SK-N-SH (cell line): ENCODE data around the gene NAGA. TPM values are rescaled to one million over a fixed set of nuclear protein-coding genes. Genes with fewer than 3 reads are reported as not detected.
"Not testable (repeated sequence)": the region's sequence is repeated elsewhere in the genome, so short reads cannot be mapped to it uniquely, and the experiment has no call there.

Source experiments
- CTCF ChIA-PET: fragments of 300-600, 350-600 bp; formaldehyde crosslinking; extraction: SDS; loops from one replicate; lab custom pipeline; 2021; lab: Yijun Ruan, JAX
- POLR2A ChIA-PET: fragments of 350-600 bp; sonication (Branson Sonifier 250); formaldehyde crosslinking; extraction: SDS; loops from one replicate; lab custom pipeline; 2020; ENCODE audit warnings: antibody characterized with exemption, inconsistent platforms; lab: Yijun Ruan, JAX
- DNase-seq: peaks from one replicate; pipeline ENCODE4 v3.0.0; 2012
- H2AFZ ChIP-seq: fragments of 200-600 bp; sonication (generic); 2 replicates; pipeline ENCODE4 v1.8.1; 2016; ENCODE audit warnings: antibody characterized with exemption, mild to moderate bottlenecking, low read depth
- H3F3A ChIP-seq: fragments of 200-600 bp; sonication (generic); replicated peaks from 2 replicates; pipeline ENCODE3; 2016; ENCODE audit warnings: antibody characterized with exemption, mild to moderate bottlenecking; ENCODE audit not compliant: insufficient read depth
- H3K27ac ChIP-seq, 2 experiments: fragments of 200-500 bp in 1 of 2; fragments of 200-600 bp in 1 of 2; sonication (Bioruptor generic) in 1 of 2; sonication (generic), shearing (Covaris generic) in 1 of 2; 2 replicates each; pipeline versions ENCODE4 v1.5.1 to v1.6.1; 2014 to 2016; ENCODE audit warnings: low read depth in 2 of 2, inconsistent platforms in 1 of 2, low read length in 1 of 2, mild to moderate bottlenecking in 1 of 2, mixed read lengths in 1 of 2
- H3K27me3 ChIP-seq: fragments of 200-600 bp; sonication (generic), shearing (Covaris generic); 2 replicates; pipeline ENCODE4 v1.6.1; 2016; ENCODE audit warnings: mixed run types; ENCODE audit not compliant: insufficient read depth
- H3K36me3 ChIP-seq, 2 experiments: fragments of 200-500 bp in 1 of 2; fragments of 200-600 bp in 1 of 2; sonication (Bioruptor generic) in 1 of 2; sonication (generic) in 1 of 2; replicated peaks in 1 of 2; 2 replicates each; pipeline versions ENCODE3 to v1.5.1; 2014 to 2016; ENCODE audit warnings: low read length in 1 of 2, mild to moderate bottlenecking in 1 of 2; ENCODE audit not compliant: insufficient read depth in 2 of 2, control insufficient read depth in 1 of 2
- H3K4me1 ChIP-seq, 2 experiments: fragments of 200-500 bp in 1 of 2; fragments of 200-600 bp in 1 of 2; sonication (Bioruptor generic) in 1 of 2; sonication (generic), shearing (Covaris generic) in 1 of 2; 2 replicates each; pipeline versions ENCODE4 v1.5.1 to v1.6.1; 2014 to 2016; ENCODE audit warnings: low read depth in 1 of 2, low read length in 1 of 2, mixed run types in 1 of 2; ENCODE audit not compliant: insufficient read depth in 2 of 2, control insufficient read depth in 1 of 2
- H3K4me2 ChIP-seq: fragments of 200-600 bp; sonication (generic), shearing (Covaris generic); 2 replicates; pipeline ENCODE4 v1.6.1; 2017; ENCODE audit warnings: mixed run types
- H3K4me3 ChIP-seq, 2 experiments: fragments of 200-500 bp in 1 of 2; fragments of 200-600 bp in 1 of 2; sonication (Bioruptor generic) in 1 of 2; sonication (generic), shearing (Covaris generic) in 1 of 2; 2 replicates each; pipeline versions ENCODE4 v1.5.1 to v1.8.1; 2014 to 2016; ENCODE audit warnings: low read depth in 2 of 2, inconsistent platforms in 1 of 2, low read length in 1 of 2, mild to moderate bottlenecking in 1 of 2, mixed read lengths in 1 of 2, moderate library complexity in 1 of 2
- H3K79me2 ChIP-seq: fragments of 200-600 bp; sonication (generic); 2 replicates; pipeline ENCODE4 v1.8.1; 2017; ENCODE audit warnings: mild to moderate bottlenecking; ENCODE audit not compliant: insufficient read depth
- H3K9ac ChIP-seq: fragments of 200-600 bp; sonication (generic); 2 replicates; pipeline ENCODE4 v1.6.1; 2017; ENCODE audit warnings: mixed run types
- H3K9me2 ChIP-seq: fragments of 200-600 bp; sonication (generic); 2 replicates; pipeline ENCODE4 v1.6.1; 2017; ENCODE audit warnings: mixed run types
- H3K9me3 ChIP-seq: fragments of 200-600 bp; sonication (generic); 2 replicates; pipeline ENCODE4 v1.6.1; 2017; ENCODE audit warnings: mixed run types, mild to moderate bottlenecking, moderate library complexity
- H4K20me1 ChIP-seq: fragments of 200-600 bp; sonication (generic); 2 replicates; pipeline ENCODE4 v1.6.1; 2017; ENCODE audit warnings: mild to moderate bottlenecking, mixed run types; ENCODE audit not compliant: insufficient read depth
- GABPA ChIP-seq: IDR thresholded peaks from 2 replicates; pipeline ENCODE4 v1.4.0; 2012; ENCODE audit warnings: low read depth, mild to moderate bottlenecking
- IRF3 ChIP-seq: fragments of 150-350 bp; IDR thresholded peaks from 2 replicates; pipeline ENCODE4 v1.6.1; 2016; ENCODE audit warnings: mild to moderate bottlenecking, low read depth, low read length
- NFIC ChIP-seq: IDR thresholded peaks from 2 replicates; pipeline ENCODE4 v1.4.0; 2012; ENCODE audit warnings: borderline replicate concordance
- NRF1 ChIP-seq: IDR thresholded peaks from 2 replicates; pipeline ENCODE4 v1.6.1; 2012; ENCODE audit warnings: low read depth, mild to moderate bottlenecking, low read length
- SIN3A ChIP-seq: IDR thresholded peaks from 2 replicates; pipeline ENCODE4 v1.6.1; 2012; ENCODE audit warnings: low read depth, mild to moderate bottlenecking, low read length, moderate library complexity, borderline replicate concordance
- TCF12 ChIP-seq: IDR thresholded peaks from 2 replicates; pipeline ENCODE4 v1.4.0; 2012
- TEAD4 ChIP-seq: IDR thresholded peaks from 2 replicates; pipeline ENCODE4 v1.4.0; 2012; ENCODE audit warnings: mild to moderate bottlenecking, borderline replicate concordance; ENCODE audit not compliant: insufficient read depth
- USF2 ChIP-seq: fragments of 150-350 bp; IDR thresholded peaks from 2 replicates; pipeline ENCODE4 v1.6.1; 2017; ENCODE audit warnings: antibody characterized with exemption, low read length, low read depth, borderline replicate concordance
- WGBS: methylation state at CpG from one replicate; pipeline ENCODE4 v1.1.6; 2017; ENCODE audit warnings: low lambda C conversion rate; 5-methylcytosine and 5-hydroxymethylcytosine counted together
- polyA plus RNA-seq, 3 experiments: library from polyadenylated mRNA; depleted of rRNA; stranded (reverse); fragments of >200 nt; gene quantifications; 2 replicates each; pipeline ENCODE4 v1.2.3, GENCODE V29; 2012

NAGA gene
- polyA plus RNA-seq, 1 of the 3 experiments (the other 2 are of a cell fraction): 16.8 TPM

- no peak for TF ChIP-seq NFIC
- TF ChIP-seq USF2: no peak
- TF ChIP-seq IRF3: no peak
- TF ChIP-seq TEAD4: no peak
Observed at GRCh38 chr22:42111798-42112197, 41.2 kb upstream of the NAGA start (continued).

GRCh38 chr22:42108848-42109247 lies 38.2 kb upstream of the NAGA start:
- CTCF ChIA-PET: no interaction called here

GRCh38 chr22:42104332-42104860 lies 33.8 kb upstream of the NAGA start:
- H3K4me3 ChIP-seq, H3K36me3 ChIP-seq, H3K27ac ChIP-seq, H3K9ac ChIP-seq, H4K20me1 ChIP-seq, H3K9me2 ChIP-seq, H3K4me2 ChIP-seq, H3F3A ChIP-seq, H3K4me1 ChIP-seq, POLR2A ChIA-PET, DNase-seq, H3K9me3 ChIP-seq, H3K79me2 ChIP-seq, H2AFZ ChIP-seq, H3K27me3 ChIP-seq: not testable (repeated sequence)
- 72% methylated on average over 6 of the region's 6 CpGs for WGBS
- CTCF ChIA-PET: interaction anchor here (0.6 kb wide), 1 partner anchor 9 kb away, joined by 3 read pairs; no protein-coding TSS in a partner anchor

More at GRCh38 chr22:42108848-42109247, 38.2 kb upstream of the NAGA start:
- 89% methylated on average over 10 of the region's 18 CpGs for WGBS
- Histone ChIP-seq H3K9me2 (no peaks in the 10 kb centered on the region), H3K9ac (no peak overlapping the region), H3K36me3 (no peaks in the 10 kb centered on the region), H3K4me3 (no peak overlapping the region), H3K4me2 (no peak overlapping the region), H3K4me1 (no peaks in the 10 kb centered on the region), H4K20me1 (no peaks in the 10 kb centered on the region), H2AFZ (no peak overlapping the region), H3K9me3 (no peaks in the 10 kb centered on the region), H3K79me2 (no peaks in the 10 kb centered on the region), H3K27ac (no peak overlapping the region), H3K27me3 (no peaks in the 10 kb centered on the region), H3F3A (no peaks in the 10 kb centered on the region)
- no peak for TF ChIP-seq SIN3A
- no peak for TF ChIP-seq NRF1
- TF ChIP-seq IRF3: no peak
- TF ChIP-seq TCF12: no peak
- no peak for TF ChIP-seq GABPA
- POLR2A ChIA-PET: no interaction called here
- DNase-seq: no peak
